ENCODE measurements around the gene NRP2. TPM values are rescaled to one million over a fixed set of nuclear protein-coding genes. Genes with fewer than 3 reads are reported as not detected.

Gene NRP2
- total and polyA plus RNA-seq, 7 experiments from 2014 or later, result 0.35 to 23.7 (median 1.4) TPM

- Histone ChIP-seq H3K9me3 (ENCODE audit: control insufficient read depth in 2 of 3, low read length in 3 of 3) (no peaks in the 10 kb centered on the region), H3K36me3 (ENCODE audit: control insufficient read depth in 2 of 3, insufficient read depth in 3 of 3, low read length in 3 of 3) (no peaks in the 10 kb centered on the region), H3K4me3 (ENCODE audit: low read length) (no peak overlapping the region), H3K4me1 (ENCODE audit: control insufficient read depth in 2 of 2, insufficient read depth in 2 of 2, low read length in 2 of 2) (no peaks in the 10 kb centered on the region), H3K27ac (ENCODE audit: low read depth, low read length) (no peak overlapping the region), H3K27me3 (ENCODE audit: control insufficient read depth in 2 of 2, insufficient read depth in 2 of 2, low read length in 2 of 2) (no peaks in the 10 kb centered on the region)
- no peaks in the 10 kb centered on the region for H3K9me3 Mint-ChIP-seq
- ChIA-PET CTCF (no interaction called here), POLR2A (no interaction called here)
- H3K36me3 Mint-ChIP-seq, result no peaks in the 10 kb centered on the region
- H3K4me1 Mint-ChIP-seq, result no peaks in the 10 kb centered on the region
- ATAC-seq (no peak), DNase-seq (no peak)
- no peak overlapping the region for H3K27ac Mint-ChIP-seq
- no peak overlapping the region for H3K4me3 Mint-ChIP-seq
- H3K27me3 Mint-ChIP-seq, result peaks cover 5 to 17% (median 7%) of the 10 kb centered on the region in 5 donors
- intact Hi-C loops (cut with micrococcal nuclease), result no loop called here
Observed at GRCh38 chr2:205748639-205749038, 66.3 kb downstream of the NRP2 start.

DNA sequence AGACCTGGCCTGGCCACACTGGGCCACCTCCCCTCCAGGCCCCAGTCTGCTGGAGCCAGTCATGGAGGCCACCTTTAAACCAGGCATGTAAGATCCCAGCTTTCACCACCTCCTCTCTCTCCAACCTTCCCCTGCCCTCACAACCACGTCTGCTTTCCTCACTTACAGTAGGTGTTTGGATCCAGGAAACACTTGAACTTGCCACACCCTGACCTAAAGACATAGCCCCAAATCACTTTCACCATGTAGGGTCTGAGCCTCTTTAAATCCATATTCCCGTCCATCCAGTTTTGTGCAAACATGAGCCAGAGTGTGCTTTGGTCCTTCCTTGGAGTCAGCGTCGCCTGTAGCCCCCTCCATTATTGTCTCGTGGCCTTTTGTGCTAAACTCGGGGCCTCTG is 66.8 kb downstream of the NRP2 start:
- intact Hi-C loops (cut with micrococcal nuclease), result no loop called here
- Histone ChIP-seq H3K4me3 (ENCODE audit: low read length) (no peak overlapping the region), H3K4me1 (ENCODE audit: control insufficient read depth in 2 of 2, insufficient read depth in 2 of 2, low read length in 2 of 2) (no peaks in the 10 kb centered on the region), H3K27me3 (ENCODE audit: control insufficient read depth in 2 of 2, insufficient read depth in 2 of 2, low read length in 2 of 2) (no peaks in the 10 kb centered on the region), H3K27ac (ENCODE audit: low read depth, low read length) (no peak overlapping the region), H3K9me3 (ENCODE audit: control insufficient read depth in 2 of 3, low read length in 3 of 3) (no peaks in the 10 kb centered on the region), H3K36me3 (ENCODE audit: control insufficient read depth in 2 of 3, insufficient read depth in 3 of 3, low read length in 3 of 3) (no peaks in the 10 kb centered on the region)
- no peak overlapping the region for H3K27ac Mint-ChIP-seq
- no peaks in the 10 kb centered on the region for H3K9me3 Mint-ChIP-seq
- no peak overlapping the region for H3K4me3 Mint-ChIP-seq
- peaks cover 5 to 17% (median 7%) of the 10 kb centered on the region in 5 donors for H3K27me3 Mint-ChIP-seq
- ChIA-PET CTCF (no interaction called here), POLR2A (no interaction called here)
- H3K4me1 Mint-ChIP-seq, result no peaks in the 10 kb centered on the region
- DNase-seq (no peak), ATAC-seq (no peak)
- H3K36me3 Mint-ChIP-seq, result no peaks in the 10 kb centered on the region

DNA sequence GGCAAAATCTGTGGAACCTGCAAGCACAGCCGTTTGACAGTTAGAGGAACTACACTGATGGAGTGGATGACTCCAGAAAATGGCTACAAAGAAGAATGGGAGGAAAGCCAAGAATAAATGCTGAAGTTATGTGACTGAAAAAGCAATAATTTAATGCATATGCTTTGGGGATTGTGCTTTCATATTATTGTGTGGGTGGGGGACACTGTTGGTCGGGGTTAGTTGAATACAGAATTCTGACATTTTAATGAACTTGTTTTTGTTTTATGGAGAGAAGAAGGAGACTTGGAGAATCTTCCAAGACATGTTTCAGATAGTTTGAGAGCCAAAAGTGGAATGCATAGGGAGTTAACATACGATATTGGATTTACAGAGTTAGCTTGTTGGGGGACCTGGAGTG is 68.5 kb downstream of the NRP2 start:
- Mint-ChIP-seq H3K36me3 (no peaks in the 10 kb centered on the region), H3K9me3 (no peaks in the 10 kb centered on the region), H3K4me1 (no peaks in the 10 kb centered on the region), H3K27ac (no peak overlapping the region), H3K27me3 (peaks cover 5 to 16% (median 7%) of the 10 kb centered on the region in 5 donors), H3K4me3 (no peak overlapping the region)
- no peak for ATAC-seq
- ChIA-PET CTCF (no interaction called here), POLR2A (no interaction called here)
- intact Hi-C loops (cut with micrococcal nuclease), result no loop called here
- no peak for DNase-seq
- H3K4me1 ChIP-seq (ENCODE audit: control insufficient read depth in 2 of 2, insufficient read depth in 2 of 2, low read length in 2 of 2), result no peaks in the 10 kb centered on the region
- no peak overlapping the region for H3K27ac ChIP-seq (ENCODE audit: low read depth, low read length)
- H3K27me3 ChIP-seq (ENCODE audit: control insufficient read depth in 2 of 2, insufficient read depth in 2 of 2, low read length in 2 of 2), result no peaks in the 10 kb centered on the region
- H3K9me3 ChIP-seq (ENCODE audit: control insufficient read depth in 2 of 3, low read length in 3 of 3), result no peaks in the 10 kb centered on the region
- H3K36me3 ChIP-seq (ENCODE audit: control insufficient read depth in 2 of 3, insufficient read depth in 3 of 3, low read length in 3 of 3), result no peaks in the 10 kb centered on the region
- no peak overlapping the region for H3K4me3 ChIP-seq (ENCODE audit: low read length)

- no peak overlapping the region for H3K27ac ChIP-seq (ENCODE audit: low read depth, low read length)
- H3K4me3 ChIP-seq (ENCODE audit: low read length), result no peak overlapping the region
- no peaks in the 10 kb centered on the region for H3K9me3 Mint-ChIP-seq
- DNase-seq (no peak), ATAC-seq (no peak)
- ChIA-PET POLR2A (no interaction called here), CTCF (no interaction called here)
- intact Hi-C loops (cut with micrococcal nuclease), result no loop called here
- no peak overlapping the region for H3K4me3 Mint-ChIP-seq
- no peak overlapping the region for H3K27ac Mint-ChIP-seq
- no peaks in the 10 kb centered on the region for H3K27me3 ChIP-seq (ENCODE audit: control insufficient read depth in 2 of 2, insufficient read depth in 2 of 2, low read length in 2 of 2)
- H3K36me3 Mint-ChIP-seq, result no peaks in the 10 kb centered on the region
- no peaks in the 10 kb centered on the region for H3K4me1 ChIP-seq (ENCODE audit: control insufficient read depth in 2 of 2, insufficient read depth in 2 of 2, low read length in 2 of 2)
- no peaks in the 10 kb centered on the region for H3K4me1 Mint-ChIP-seq
- peaks cover 5 to 17% (median 7%) of the 10 kb centered on the region in 5 donors for H3K27me3 Mint-ChIP-seq
- H3K36me3 ChIP-seq (ENCODE audit: control insufficient read depth in 2 of 3, insufficient read depth in 3 of 3, low read length in 3 of 3), result no peaks in the 10 kb centered on the region
- no peaks in the 10 kb centered on the region for H3K9me3 ChIP-seq (ENCODE audit: control insufficient read depth in 2 of 3, low read length in 3 of 3)
Observed at GRCh38 chr2:205751569-205752031, 69.3 kb downstream of the NRP2 start.

- Mint-ChIP-seq H3K27ac (no peak overlapping the region), H3K4me1 (peaks cover 0 to 2% (median 0%) of the 10 kb centered on the region in 7 donors), H3K4me3 (no peak overlapping the region), H3K36me3 (no peaks in the 10 kb centered on the region), H3K27me3 (peaks cover 6 to 19% (median 8%) of the 10 kb centered on the region in 5 donors), H3K9me3 (no peaks in the 10 kb centered on the region)
- DNase-seq (no peak), ATAC-seq (no peak)
- POLR2A ChIA-PET, result no interaction called here
- CTCF ChIA-PET, result no interaction called here
- no peaks in the 10 kb centered on the region for H3K4me1 ChIP-seq (ENCODE audit: control insufficient read depth in 2 of 2, insufficient read depth in 2 of 2, low read length in 2 of 2)
- H3K36me3 ChIP-seq (ENCODE audit: control insufficient read depth in 2 of 3, insufficient read depth in 3 of 3, low read length in 3 of 3), result no peaks in the 10 kb centered on the region
- H3K9me3 ChIP-seq (ENCODE audit: control insufficient read depth in 2 of 3, low read length in 3 of 3), result no peaks in the 10 kb centered on the region
- intact Hi-C loops (cut with micrococcal nuclease), result no loop called here
- no peak overlapping the region for H3K27ac ChIP-seq (ENCODE audit: low read depth, low read length)
- no peak overlapping the region for H3K4me3 ChIP-seq (ENCODE audit: low read length)
- no peaks in the 10 kb centered on the region for H3K27me3 ChIP-seq (ENCODE audit: control insufficient read depth in 2 of 2, insufficient read depth in 2 of 2, low read length in 2 of 2)
Observed at GRCh38 chr2:205752296-205752820, 70.1 kb downstream of the NRP2 start.

- no peak overlapping the region for H3K4me3 Mint-ChIP-seq
- Histone ChIP-seq H3K9me3 (ENCODE audit: control insufficient read depth in 2 of 3, low read length in 3 of 3) (no peaks in the 10 kb centered on the region), H3K4me3 (ENCODE audit: low read length) (no peak overlapping the region), H3K27ac (ENCODE audit: low read depth, low read length) (no peak overlapping the region), H3K36me3 (ENCODE audit: control insufficient read depth in 2 of 3, insufficient read depth in 3 of 3, low read length in 3 of 3) (no peaks in the 10 kb centered on the region), H3K4me1 (ENCODE audit: control insufficient read depth in 2 of 2, insufficient read depth in 2 of 2, low read length in 2 of 2) (no peaks in the 10 kb centered on the region), H3K27me3 (ENCODE audit: control insufficient read depth in 2 of 2, insufficient read depth in 2 of 2, low read length in 2 of 2) (no peaks in the 10 kb centered on the region)
- H3K27ac Mint-ChIP-seq, result no peak overlapping the region
- H3K36me3 Mint-ChIP-seq, result no peaks in the 10 kb centered on the region
- DNase-seq (no peak), ATAC-seq (no peak)
- peaks cover 0 to 2% (median 0%) of the 10 kb centered on the region in 7 donors for H3K4me1 Mint-ChIP-seq
- H3K9me3 Mint-ChIP-seq, result no peaks in the 10 kb centered on the region
- H3K27me3 Mint-ChIP-seq, result peaks cover 6 to 22% (median 10%) of the 10 kb centered on the region in 5 donors
- intact Hi-C loops (cut with micrococcal nuclease), result no loop called here
- POLR2A ChIA-PET, result no interaction called here
- CTCF ChIA-PET, result no interaction called here
Observed at GRCh38 chr2:205752924-205753323, 70.6 kb downstream of the NRP2 start.

GRCh38 chr2:205754285-205754923 is 72.1 kb downstream of the NRP2 start:
- Histone ChIP-seq H3K4me1 (ENCODE audit: control insufficient read depth in 2 of 2, insufficient read depth in 2 of 2, low read length in 2 of 2) (no peaks in the 10 kb centered on the region), H3K9me3 (ENCODE audit: control insufficient read depth in 2 of 3, low read length in 3 of 3) (no peaks in the 10 kb centered on the region), H3K27me3 (ENCODE audit: control insufficient read depth in 2 of 2, insufficient read depth in 2 of 2, low read length in 2 of 2) (no peaks in the 10 kb centered on the region), H3K27ac (ENCODE audit: low read depth, low read length) (no peak overlapping the region), H3K4me3 (ENCODE audit: low read length) (no peak overlapping the region), H3K36me3 (ENCODE audit: control insufficient read depth in 2 of 3, insufficient read depth in 3 of 3, low read length in 3 of 3) (no peaks in the 10 kb centered on the region)
- intact Hi-C loops (cut with micrococcal nuclease), result no loop called here
- ChIA-PET CTCF (no interaction called here), POLR2A (no interaction called here)
- H3K4me1 Mint-ChIP-seq, result peaks cover 0 to 2% (median 0%) of the 10 kb centered on the region in 7 donors
- DNase-seq (no peak), ATAC-seq (no peak)
- no peaks in the 10 kb centered on the region for H3K9me3 Mint-ChIP-seq
- H3K27me3 Mint-ChIP-seq, result peaks cover 6 to 22% (median 7%) of the 10 kb centered on the region in 5 donors
- no peak overlapping the region for H3K27ac Mint-ChIP-seq
- H3K4me3 Mint-ChIP-seq, result no peak overlapping the region
- H3K36me3 Mint-ChIP-seq, result no peaks in the 10 kb centered on the region
